ENCODE measurements around the gene KDM5B.

KDM5B gene

DNA sequence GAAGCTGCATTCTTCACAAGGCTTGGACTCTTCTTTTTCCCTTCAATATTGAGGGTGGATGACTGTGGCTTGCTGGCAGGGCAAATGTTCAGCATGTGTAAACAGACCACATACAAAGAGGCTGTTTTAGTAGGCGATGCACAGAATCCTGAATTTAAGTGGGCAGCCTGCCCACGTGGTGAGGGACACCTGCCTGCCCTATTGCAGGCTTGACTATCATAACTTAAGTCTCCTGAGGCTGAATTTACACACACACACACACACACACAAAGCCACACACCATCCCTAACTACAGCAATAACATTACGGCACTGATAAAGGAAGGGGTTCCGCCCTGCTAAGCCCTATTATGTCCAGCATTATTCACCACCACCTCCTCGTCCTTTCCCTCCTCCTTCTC lies 113.9 kb downstream of the KDM5B start:
- ChIA-PET CTCF (no interaction called here), POLR2A (no interaction called here)
- H3K4me3 ChIP-seq (ENCODE audit: low read depth, low read length): no peak overlapping the region
- no peaks in the 10 kb centered on the region for H3K9me3 ChIP-seq (ENCODE audit: control insufficient read depth, insufficient read depth, low read depth, low read length)
- no peaks in the 10 kb centered on the region for H3K36me3 ChIP-seq (ENCODE audit: control insufficient read depth in 2 of 2, insufficient read depth in 1 of 2, low read length in 2 of 2)
- TF ChIP-seq GLIS2 (tag by site-specific recombination; IDR thresholded peaks at IDR 0.05) (no peak), ZNF10 (tag by site-specific recombination; IDR thresholded peaks at IDR 0.05) (no peak), ZFHX2 (tag by site-specific recombination; conservative IDR thresholded peaks at IDR 0.05) (peak; percentile 77), OSR2 (tag by site-specific recombination; IDR thresholded peaks at IDR 0.05) (no peak), ZBTB20 (tag by site-specific recombination; IDR thresholded peaks at IDR 0.05) (no peak), ZNF350 (tag by site-specific recombination; IDR thresholded peaks at IDR 0.05) (no peak), EGR2 (tag by site-specific recombination; IDR thresholded peaks at IDR 0.05; ENCODE audit: low read depth) (peak; percentile 89), ZNF121 (tag by site-specific recombination; IDR thresholded peaks at IDR 0.05) (no peak), KLF8 (tag by site-specific recombination; IDR thresholded peaks at IDR 0.05) (no peak)
- H3K4me1 ChIP-seq (ENCODE audit: control insufficient read depth, insufficient read depth, low read length): no peaks in the 10 kb centered on the region
- H3K27ac ChIP-seq (ENCODE audit: extremely low read depth, low read depth, low read length): no peak overlapping the region

DNA sequence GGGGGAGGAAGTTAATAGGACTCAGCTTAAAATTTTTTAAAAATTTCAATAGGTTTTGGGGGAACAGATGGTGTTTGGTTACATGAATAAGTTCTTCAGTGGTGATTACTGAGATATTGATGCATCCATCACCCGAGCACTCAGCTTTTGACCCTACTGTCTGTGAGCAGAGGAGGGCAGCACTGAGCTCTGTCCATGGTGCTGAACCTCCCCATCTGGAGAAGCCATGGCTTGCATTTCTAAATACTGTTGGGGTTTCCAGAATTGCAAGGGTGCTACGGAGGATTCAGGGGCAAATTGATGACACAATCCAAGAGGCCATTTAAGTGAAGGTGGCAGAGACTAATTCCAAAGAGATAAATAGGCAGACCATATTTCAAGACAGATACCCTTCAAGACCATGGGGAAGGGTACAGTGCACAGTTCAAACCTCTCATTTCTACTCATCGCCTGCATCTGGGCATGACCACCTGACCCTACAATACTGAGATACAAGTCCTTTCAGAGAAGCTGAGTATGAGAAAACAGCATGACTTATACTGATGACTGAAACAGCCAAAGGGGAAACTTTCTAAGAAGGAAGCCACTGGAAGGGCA lies 115.2 kb downstream of the KDM5B start:
- no peaks in the 10 kb centered on the region for H3K4me1 ChIP-seq (ENCODE audit: control insufficient read depth, insufficient read depth, low read length)
- no peak overlapping the region for H3K27ac ChIP-seq (ENCODE audit: extremely low read depth, low read depth, low read length)
- no peaks in the 10 kb centered on the region for H3K36me3 ChIP-seq (ENCODE audit: control insufficient read depth in 2 of 2, insufficient read depth in 1 of 2, low read length in 2 of 2)
- POLR2A ChIA-PET: no interaction called here
- H3K9me3 ChIP-seq (ENCODE audit: control insufficient read depth, insufficient read depth, low read depth, low read length): no peaks in the 10 kb centered on the region
- CTCF ChIA-PET: interaction anchor here (0.6 to 1.2 kb wide), 8 partner anchors 11 to 305 kb away, joined by 3 to 7 read pairs (median 3); no protein-coding TSS in a partner anchor
- no peak overlapping the region for H3K4me3 ChIP-seq (ENCODE audit: low read depth, low read length)
- TF ChIP-seq ZNF239 (tag by site-specific recombination; IDR thresholded peaks at IDR 0.05): no peak
- TF ChIP-seq ZNF10 (tag by site-specific recombination; IDR thresholded peaks at IDR 0.05): no peak
- TF ChIP-seq ZBTB21 (tag by site-specific recombination; IDR thresholded peaks at IDR 0.05): no peak
- TF ChIP-seq KLF16 (tag by site-specific recombination; IDR thresholded peaks at IDR 0.05): no peak
- no peak for TF ChIP-seq EGR2 (tag by site-specific recombination; IDR thresholded peaks at IDR 0.05; ENCODE audit: low read depth)
- no peak for TF ChIP-seq ZNF600 (tag by site-specific recombination; IDR thresholded peaks at IDR 0.05)
- no peak for TF ChIP-seq ZNF548 (tag by site-specific recombination; IDR thresholded peaks at IDR 0.05)
- no peak for TF ChIP-seq ZBTB49 (tag by site-specific recombination; IDR thresholded peaks at IDR 0.05; ENCODE audit: low read depth)
- no peak for TF ChIP-seq ZNF121 (tag by site-specific recombination; IDR thresholded peaks at IDR 0.05)
- TF ChIP-seq SETDB1 (IDR thresholded peaks at IDR 0.05; ENCODE audit: insufficient read length, low read length): no peak
- TF ChIP-seq ZNF621 (tag by site-specific recombination; IDR thresholded peaks at IDR 0.05): no peak
- TF ChIP-seq ZNF202 (tag by site-specific recombination; IDR thresholded peaks at IDR 0.05; ENCODE audit: borderline replicate concordance): no peak
- no peak for TF ChIP-seq ZNF677 (tag by site-specific recombination; IDR thresholded peaks at IDR 0.05)
- TF ChIP-seq BCL6B (tag by site-specific recombination; IDR thresholded peaks at IDR 0.05): no peak
- no peak for TF ChIP-seq ZNF785 (tag by site-specific recombination; IDR thresholded peaks at IDR 0.05)
- TF ChIP-seq SP3 (tag by site-specific recombination; IDR thresholded peaks at IDR 0.05): no peak
- no peak for TF ChIP-seq REPIN1 (tag by site-specific recombination; IDR thresholded peaks at IDR 0.05; ENCODE audit: low read depth)
- no peak for TF ChIP-seq IKZF3 (tag by site-specific recombination; IDR thresholded peaks at IDR 0.05)
- TF ChIP-seq TRIM28 (IDR thresholded peaks at IDR 0.05; ENCODE audit: borderline replicate concordance, low read length): 0 out of 2 replicates have a peak, but pooled peaks have one; percentile 59
- no peak for TF ChIP-seq ZNF423 (tag by site-specific recombination; IDR thresholded peaks at IDR 0.05)
- TF ChIP-seq ZNF140 (tag by site-specific recombination; IDR thresholded peaks at IDR 0.05): no peak
- TF ChIP-seq, protein P1, sequence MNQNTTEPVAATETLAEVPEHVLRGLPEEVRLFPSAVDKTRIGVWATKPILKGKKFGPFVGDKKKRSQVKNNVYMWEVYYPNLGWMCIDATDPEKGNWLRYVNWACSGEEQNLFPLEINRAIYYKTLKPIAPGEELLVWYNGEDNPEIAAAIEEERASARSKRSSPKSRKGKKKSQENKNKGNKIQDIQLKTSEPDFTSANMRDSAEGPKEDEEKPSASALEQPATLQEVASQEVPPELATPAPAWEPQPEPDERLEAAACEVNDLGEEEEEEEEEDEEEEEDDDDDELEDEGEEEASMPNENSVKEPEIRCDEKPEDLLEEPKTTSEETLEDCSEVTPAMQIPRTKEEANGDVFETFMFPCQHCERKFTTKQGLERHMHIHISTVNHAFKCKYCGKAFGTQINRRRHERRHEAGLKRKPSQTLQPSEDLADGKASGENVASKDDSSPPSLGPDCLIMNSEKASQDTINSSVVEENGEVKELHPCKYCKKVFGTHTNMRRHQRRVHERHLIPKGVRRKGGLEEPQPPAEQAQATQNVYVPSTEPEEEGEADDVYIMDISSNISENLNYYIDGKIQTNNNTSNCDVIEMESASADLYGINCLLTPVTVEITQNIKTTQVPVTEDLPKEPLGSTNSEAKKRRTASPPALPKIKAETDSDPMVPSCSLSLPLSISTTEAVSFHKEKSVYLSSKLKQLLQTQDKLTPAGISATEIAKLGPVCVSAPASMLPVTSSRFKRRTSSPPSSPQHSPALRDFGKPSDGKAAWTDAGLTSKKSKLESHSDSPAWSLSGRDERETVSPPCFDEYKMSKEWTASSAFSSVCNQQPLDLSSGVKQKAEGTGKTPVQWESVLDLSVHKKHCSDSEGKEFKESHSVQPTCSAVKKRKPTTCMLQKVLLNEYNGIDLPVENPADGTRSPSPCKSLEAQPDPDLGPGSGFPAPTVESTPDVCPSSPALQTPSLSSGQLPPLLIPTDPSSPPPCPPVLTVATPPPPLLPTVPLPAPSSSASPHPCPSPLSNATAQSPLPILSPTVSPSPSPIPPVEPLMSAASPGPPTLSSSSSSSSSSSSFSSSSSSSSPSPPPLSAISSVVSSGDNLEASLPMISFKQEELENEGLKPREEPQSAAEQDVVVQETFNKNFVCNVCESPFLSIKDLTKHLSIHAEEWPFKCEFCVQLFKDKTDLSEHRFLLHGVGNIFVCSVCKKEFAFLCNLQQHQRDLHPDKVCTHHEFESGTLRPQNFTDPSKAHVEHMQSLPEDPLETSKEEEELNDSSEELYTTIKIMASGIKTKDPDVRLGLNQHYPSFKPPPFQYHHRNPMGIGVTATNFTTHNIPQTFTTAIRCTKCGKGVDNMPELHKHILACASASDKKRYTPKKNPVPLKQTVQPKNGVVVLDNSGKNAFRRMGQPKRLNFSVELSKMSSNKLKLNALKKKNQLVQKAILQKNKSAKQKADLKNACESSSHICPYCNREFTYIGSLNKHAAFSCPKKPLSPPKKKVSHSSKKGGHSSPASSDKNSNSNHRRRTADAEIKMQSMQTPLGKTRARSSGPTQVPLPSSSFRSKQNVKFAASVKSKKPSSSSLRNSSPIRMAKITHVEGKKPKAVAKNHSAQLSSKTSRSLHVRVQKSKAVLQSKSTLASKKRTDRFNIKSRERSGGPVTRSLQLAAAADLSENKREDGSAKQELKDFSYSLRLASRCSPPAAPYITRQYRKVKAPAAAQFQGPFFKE (tag by site-specific recombination; IDR thresholded peaks at IDR 0.05; ENCODE audit: borderline replicate concordance): no peak

Data from HEK293 (cell line).